Neutrophil (primary cell): Measurements from ENCODE around the gene NOC2L.

Experiments used
- H3K27ac ChIP-seq: fragments of 200-600 bp; sonication (generic); 2 replicates; pipeline ENCODE4 v1.5.1; 2016; ENCODE audit warnings: mild to moderate bottlenecking, moderate library complexity
- H3K27me3 ChIP-seq: fragments of 200-600 bp; sonication (generic); 2 replicates; pipeline ENCODE4 v1.6.0; 2016; ENCODE audit warnings: mild to moderate bottlenecking
- H3K36me3 ChIP-seq: fragments of 200-600 bp; sonication (generic); 2 replicates; pipeline ENCODE4 v1.5.1; 2017
- H3K4me1 ChIP-seq, 2 experiments: fragments of 200-600 bp in 1 of 2; sonication (generic) in 1 of 2; 1 replicate in 1 of 2; 2 replicates in 1 of 2; pipeline versions ENCODE4 v1.5.1 to v1.6.1; 2013 to 2016; ENCODE audit warnings: low read depth in 1 of 2, low read length in 1 of 2, mild to moderate bottlenecking in 1 of 2, moderate library complexity in 1 of 2; ENCODE audit not compliant: control insufficient read depth in 1 of 2, insufficient read depth in 1 of 2
- H3K4me3 ChIP-seq, 2 experiments: fragments of 200-600 bp in 1 of 2; sonication (generic) in 1 of 2; 1 replicate in 1 of 2; 2 replicates in 1 of 2; pipeline ENCODE4 v1.5.1; 2013 to 2016; ENCODE audit warnings: low read depth in 1 of 2, low read length in 1 of 2, mild to moderate bottlenecking in 1 of 2, moderate library complexity in 1 of 2
- H3K9me3 ChIP-seq: fragments of 200-600 bp; sonication (generic); 2 replicates; pipeline ENCODE4 v1.5.1; 2016
- CTCF ChIP-seq: fragments of 200-600 bp; sonication (generic); IDR thresholded peaks from 2 replicates; pipeline ENCODE4 v1.5.1; 2016; ENCODE audit warnings: antibody characterized with exemption

NOC2L gene

GRCh38 chr1:965526-966134 lies 6.6 kb upstream of the NOC2L start:
- Histone ChIP-seq H3K9me3 (no peaks in the 10 kb centered on the region), H3K4me3 (peak overlapping the region in 1 of 2 experiments; percentile 67), H3K27me3 (peaks cover 83% of the 10 kb centered on the region), H3K27ac (no peak overlapping the region), H3K4me1 (peaks cover 18 to 20% of the 10 kb centered on the region in 2 experiments), H3K36me3 (no peaks in the 10 kb centered on the region)
- TF ChIP-seq CTCF, result no peak

DNA sequence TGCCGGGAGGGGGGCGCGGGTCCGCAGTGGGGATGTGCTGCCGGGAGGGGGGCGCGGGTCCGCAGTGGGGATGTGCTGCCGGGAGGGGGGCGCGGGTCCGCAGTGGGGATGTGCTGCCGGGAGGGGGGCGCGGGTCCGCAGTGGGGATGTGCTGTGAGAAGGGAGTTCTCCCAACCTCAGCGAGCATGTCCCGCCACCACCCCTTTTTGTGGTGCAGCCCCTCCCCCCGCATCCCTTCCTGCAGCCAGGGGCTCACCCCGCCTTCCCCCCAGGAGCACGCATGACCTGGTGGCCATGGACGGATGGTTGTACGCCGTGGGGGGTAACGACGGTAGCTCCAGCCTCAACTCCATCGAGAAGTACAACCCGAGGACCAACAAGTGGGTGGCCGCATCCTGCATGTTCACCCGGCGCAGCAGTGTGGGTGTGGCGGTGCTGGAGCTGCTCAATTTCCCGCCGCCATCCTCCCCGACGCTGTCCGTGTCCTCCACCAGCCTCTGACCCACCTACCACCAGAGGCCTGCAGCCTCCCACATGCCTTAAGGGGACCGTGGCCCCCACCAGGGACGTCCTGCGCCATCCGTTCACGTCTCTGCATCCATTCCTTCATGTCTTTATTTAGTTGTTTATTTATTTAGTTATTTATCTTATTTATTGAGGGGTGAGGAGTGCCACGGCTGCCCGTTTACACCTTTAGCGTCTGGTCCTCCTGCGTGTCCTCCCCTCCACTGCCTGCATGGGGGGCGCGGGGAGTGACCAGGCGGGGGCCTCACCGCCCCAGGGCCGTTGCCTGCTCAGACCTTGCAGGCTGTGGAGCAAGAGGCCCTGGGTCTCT lies 5.9 kb upstream of the NOC2L start:
- Histone ChIP-seq H3K4me1 (peaks cover 22% of the 10 kb centered on the region in 2 experiments), H3K9me3 (no peaks in the 10 kb centered on the region), H3K36me3 (no peaks in the 10 kb centered on the region), H3K27me3 (peaks cover 82% of the 10 kb centered on the region), H3K4me3 (no peak overlapping the region), H3K27ac (no peak overlapping the region)
- TF ChIP-seq CTCF, result no peak

DNA sequence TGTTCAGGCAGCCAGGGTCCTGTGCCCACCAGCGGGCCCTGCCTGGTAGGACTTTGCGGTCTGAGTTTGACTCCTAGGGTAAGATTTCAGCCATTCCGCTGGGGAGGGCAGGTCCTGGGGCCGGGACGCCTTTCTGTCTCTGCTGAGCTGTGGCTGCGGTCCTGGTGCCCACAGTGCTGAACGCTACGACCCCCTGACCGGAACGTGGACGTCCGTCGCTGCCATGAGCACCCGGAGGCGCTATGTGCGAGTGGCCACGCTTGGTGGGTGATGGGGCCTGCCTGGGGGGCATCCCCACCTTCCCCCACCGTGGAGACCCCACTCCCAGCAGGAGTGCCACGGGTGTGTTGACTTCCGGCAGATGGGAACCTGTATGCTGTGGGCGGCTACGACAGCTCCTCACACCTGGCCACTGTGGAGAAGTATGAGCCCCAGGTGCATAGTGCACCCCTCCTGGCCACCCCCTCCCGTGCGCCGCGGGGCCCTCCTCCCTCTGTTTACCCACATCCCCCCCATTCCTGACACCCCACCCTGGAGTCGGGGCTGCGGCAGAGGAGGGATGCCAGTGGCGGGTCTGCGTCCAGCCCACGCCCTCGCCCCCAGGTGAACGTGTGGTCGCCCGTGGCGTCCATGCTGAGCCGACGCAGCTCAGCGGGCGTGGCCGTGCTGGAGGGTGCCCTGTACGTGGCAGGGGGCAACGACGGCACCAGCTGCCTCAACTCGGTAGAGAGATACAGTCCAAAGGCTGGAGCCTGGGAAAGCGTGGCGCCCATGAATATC lies 4.9 kb upstream of the NOC2L start:
- peaks cover 27 to 31% of the 10 kb centered on the region in 2 experiments for H3K4me1 ChIP-seq
- no peaks in the 10 kb centered on the region for H3K36me3 ChIP-seq
- H3K27me3 ChIP-seq, result peaks cover 79% of the 10 kb centered on the region

DNA sequence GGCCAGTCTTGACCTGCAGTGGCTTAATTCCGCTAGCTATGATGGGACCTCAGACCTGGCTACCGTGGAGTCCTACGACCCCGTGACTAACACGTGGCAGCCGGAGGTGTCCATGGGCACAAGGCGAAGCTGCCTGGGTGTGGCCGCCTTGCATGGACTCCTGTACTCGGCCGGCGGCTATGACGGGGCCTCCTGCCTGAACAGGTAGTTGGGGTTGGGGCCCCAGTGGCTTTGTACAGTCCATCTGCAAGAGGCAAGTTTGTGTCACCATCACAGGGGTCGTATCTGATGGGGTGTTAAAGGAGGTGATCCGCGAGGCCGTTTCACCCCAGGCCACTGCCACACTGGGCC lies 4.2 kb upstream of the NOC2L start:
- Histone ChIP-seq H3K36me3 (no peaks in the 10 kb centered on the region), H3K4me3 (no peak overlapping the region)

More for the DNA sequence above, 4.9 kb upstream of the NOC2L start:
- no peaks in the 10 kb centered on the region for H3K9me3 ChIP-seq
- TF ChIP-seq CTCF, result no peak
- no peak overlapping the region for H3K4me3 ChIP-seq
- no peak overlapping the region for H3K27ac ChIP-seq

More for the DNA sequence above, 4.2 kb upstream of the NOC2L start:
- TF ChIP-seq CTCF, result no peak
- H3K27ac ChIP-seq, result no peak overlapping the region
- peaks cover 34 to 37% of the 10 kb centered on the region in 2 experiments for H3K4me1 ChIP-seq
- H3K9me3 ChIP-seq, result no peaks in the 10 kb centered on the region
- H3K27me3 ChIP-seq, result peaks cover 73% of the 10 kb centered on the region
